T47D (cell line): ENCODE data around the gene HAT1.
A peak's percentile ranks its signal among the peaks of the same experiment; 100 is the strongest.

Source experiments
- DNase-seq, 2 experiments: peaks; one replicate each; pipeline versions ENCODE4 v3.0.0 to v3.0.0-alpha.2; 2011 to 2012; ENCODE audit warnings: low read depth in 1 of 2, low spot score in 1 of 2
- JUND ChIP-seq: IDR thresholded peaks from 2 replicates; pipeline ENCODE4 v1.6.1; 2012; ENCODE audit warnings: low read depth
- in situ Hi-C: cut with HindIII; loops from 2 replicates; pipeline ENCODE4 v1.10.0; 2016; ENCODE audit warnings: low sequenced_read_pairs, low pct_unique_long_range_greater_than_20kb

HAT1 gene

GRCh38 chr2:171922230-171923022 lies at the start of gene HAT1:
Gene HAT1 (plus strand): TSS chr2:171922461. CDS start chr2:171922501, 40 bp downstream.
- in situ Hi-C loops: no loop called here
- no peak for TF ChIP-seq JUND

GRCh38 chr2:171874517-171874916 lies 47.7 kb upstream of the HAT1 start:
- in situ Hi-C loops: no loop called here
- DNase-seq: no peak
- no peak for TF ChIP-seq JUND

More at GRCh38 chr2:171922230-171923022, at the start of gene HAT1:
- DNase-seq: peak; percentile 74 to 97

GRCh38 chr2:171874963-171875362 lies 47.3 kb upstream of the HAT1 start:
- in situ Hi-C loops: no loop called here

GRCh38 chr2:171878481-171878993 lies 43.7 kb upstream of the HAT1 start:
- DNase-seq: peak in 1 of 2 experiments; percentile 18
- TF ChIP-seq JUND: no peak
- in situ Hi-C loops: no loop called here

More at GRCh38 chr2:171874963-171875362, 47.3 kb upstream of the HAT1 start:
- TF ChIP-seq JUND: no peak
- no peak for DNase-seq

- no peak for TF ChIP-seq JUND
- DNase-seq: no peak
- in situ Hi-C loops: no loop called here
Measured at GRCh38 chr2:171879865-171880264, 42.4 kb upstream of the HAT1 start.

- in situ Hi-C loops: no loop called here
- no peak for TF ChIP-seq JUND
- DNase-seq: no peak
Measured at GRCh38 chr2:171880774-171881173, 41.5 kb upstream of the HAT1 start.

GRCh38 chr2:171882089-171882769 lies 40.0 kb upstream of the HAT1 start:
- DNase-seq: no peak
- TF ChIP-seq JUND: no peak
- in situ Hi-C loops: no loop called here

GRCh38 chr2:171883275-171883893 lies 38.9 kb upstream of the HAT1 start:
- in situ Hi-C loops: no loop called here
- no peak for TF ChIP-seq JUND
- peak in 1 of 2 experiments; percentile 24 for DNase-seq

- in situ Hi-C loops: no loop called here
Measured at GRCh38 chr2:171889333-171889732, 32.9 kb upstream of the HAT1 start.

GRCh38 chr2:171889808-171890207 lies 32.5 kb upstream of the HAT1 start:
- peak in 1 of 2 experiments; percentile 4 for DNase-seq
- no peak for TF ChIP-seq JUND
- in situ Hi-C loops: no loop called here

More at GRCh38 chr2:171889333-171889732, 32.9 kb upstream of the HAT1 start:
- no peak for TF ChIP-seq JUND
- no peak for DNase-seq

GRCh38 chr2:171893196-171893823 lies 29.0 kb upstream of the HAT1 start:
- TF ChIP-seq JUND: no peak
- no peak for DNase-seq
- in situ Hi-C loops: no loop called here

GRCh38 chr2:171893824-171894611 lies 28.2 kb upstream of the HAT1 start, which contains the start of gene SLC25A12:
Gene SLC25A12 (minus strand): TSS chr2:171894244. CDS start chr2:171894214, 30 bp downstream.
- in situ Hi-C loops: no loop called here
- TF ChIP-seq JUND: no peak
- DNase-seq: peak; percentile 72 to 87
